HEK293 (cell line): ENCODE measurements around the gene GAB3.

Experiments used
- CTCF ChIA-PET: fragments of 350-600 bp; formaldehyde crosslinking; extraction: SDS; loops from one replicate; lab custom pipeline; 2021; ENCODE audit warnings: antibody characterized with exemption; lab: Yijun Ruan, JAX
- POLR2A ChIA-PET: fragments of 300-600 bp; formaldehyde crosslinking; extraction: SDS; loops from one replicate; lab custom pipeline; 2020; ENCODE audit warnings: antibody characterized with exemption, inconsistent platforms; lab: Yijun Ruan, JAX
- H3K27ac ChIP-seq: fragments of 200-500 bp; sonication (Bioruptor generic); 2 replicates; pipeline ENCODE4 v1.5.1; 2014; ENCODE audit warnings: low read depth, low read length, control low read depth, inconsistent platforms; ENCODE audit errors: extremely low read depth
- H3K36me3 ChIP-seq, 2 experiments: fragments of 200-500 bp in 1 of 2; sonication (Bioruptor generic) in 1 of 2; 1 replicate in 1 of 2; 2 replicates in 1 of 2; pipeline ENCODE4 v1.5.1; 2014 to 2017; ENCODE audit warnings: inconsistent platforms in 2 of 2, low read length in 2 of 2; ENCODE audit not compliant: control insufficient read depth in 2 of 2, insufficient read depth in 1 of 2
- H3K4me1 ChIP-seq: fragments of 200-500 bp; sonication (Bioruptor generic); 2 replicates; pipeline ENCODE4 v1.5.1; 2014; ENCODE audit warnings: mild to moderate bottlenecking, low read length, inconsistent platforms; ENCODE audit not compliant: control insufficient read depth, insufficient read depth
- H3K4me3 ChIP-seq: 2 replicates; pipeline ENCODE4 v1.5.1; 2011; ENCODE audit warnings: low read depth, mild to moderate bottlenecking, control low read depth, low read length, moderate library complexity
- H3K9me3 ChIP-seq: fragments of 200-500 bp; sonication (Bioruptor generic); 2 replicates; pipeline ENCODE4 v1.5.1; 2014; ENCODE audit warnings: low read depth, low read length, inconsistent platforms; ENCODE audit not compliant: control insufficient read depth, insufficient read depth
- CTCF ChIP-seq: fragments of 450-650 bp; formaldehyde crosslinking; IDR thresholded peaks from 2 replicates; pipeline ENCODE4 v1.5.1; 2016; ENCODE audit warnings: missing biosample characterization, missing genetic modification characterization
- MZF1 ChIP-seq: fragments of 450-650 bp; formaldehyde crosslinking; IDR thresholded peaks from 2 replicates; pipeline ENCODE4 v1.5.1; 2017; ENCODE audit warnings: missing biosample characterization, missing genetic modification characterization, borderline replicate concordance
- PBX3 ChIP-seq: sonication (generic); formaldehyde crosslinking; IDR thresholded peaks from 2 replicates; pipeline ENCODE4 v1.8.1; 2022; ENCODE audit warnings: mild to moderate bottlenecking, moderate library complexity, missing genetic modification reagents
- PRDM10 ChIP-seq: fragments of 450-650 bp; formaldehyde crosslinking; IDR thresholded peaks from 2 replicates; pipeline ENCODE4 v1.5.1; 2016; ENCODE audit warnings: missing biosample characterization, missing genetic modification characterization
- PRDM2 ChIP-seq: fragments of 450-650 bp; formaldehyde crosslinking; IDR thresholded peaks from 2 replicates; pipeline ENCODE4 v1.5.1; 2016; ENCODE audit warnings: missing biosample characterization, missing genetic modification characterization, borderline replicate concordance
- TRIM28 ChIP-seq: IDR thresholded peaks from 2 replicates; pipeline ENCODE4 v1.6.1; 2011; ENCODE audit warnings: low read length, control low read depth, borderline replicate concordance
- ZBTB21 ChIP-seq: fragments of 450-650 bp; formaldehyde crosslinking; IDR thresholded peaks from 2 replicates; pipeline ENCODE4 v1.5.1; 2017; ENCODE audit warnings: missing biosample characterization, missing genetic modification characterization
- ZBTB26 ChIP-seq: fragments of 450-650 bp; formaldehyde crosslinking; optimal IDR thresholded peaks from 2 replicates; pipeline ENCODE3; 2016; ENCODE audit warnings: missing biosample characterization, mild to moderate bottlenecking, missing genetic modification characterization
- ZEB2 ChIP-seq: fragments of 450-650 bp; formaldehyde crosslinking; IDR thresholded peaks from 2 replicates; pipeline ENCODE4 v1.5.1; 2016; ENCODE audit warnings: missing biosample characterization, missing genetic modification characterization
- ZFP37 ChIP-seq: fragments of 450-650 bp; formaldehyde crosslinking; IDR thresholded peaks from 2 replicates; pipeline ENCODE4 v1.5.1; 2016; ENCODE audit warnings: missing biosample characterization, missing genetic modification characterization
- ZNF169 ChIP-seq: fragments of 450-650 bp; formaldehyde crosslinking; IDR thresholded peaks from 2 replicates; pipeline ENCODE4 v1.5.1; 2016; ENCODE audit warnings: missing biosample characterization, missing genetic modification characterization
- ZNF174 ChIP-seq: fragments of 450-650 bp; formaldehyde crosslinking; IDR thresholded peaks from 2 replicates; pipeline ENCODE4 v1.5.0; 2017; ENCODE audit warnings: missing biosample characterization, mild to moderate bottlenecking, missing genetic modification characterization
- ZNF292 ChIP-seq: fragments of 450-650 bp; formaldehyde crosslinking; IDR thresholded peaks from 2 replicates; pipeline ENCODE4 v1.5.1; 2016; ENCODE audit warnings: low read depth, missing biosample characterization, missing genetic modification characterization, borderline replicate concordance
- ZNF341 ChIP-seq: fragments of 450-650 bp; formaldehyde crosslinking; IDR thresholded peaks from 2 replicates; pipeline ENCODE4; 2016; ENCODE audit warnings: low read depth, missing biosample characterization, missing genetic modification characterization
- ZNF423 ChIP-seq: fragments of 450-650 bp; formaldehyde crosslinking; IDR thresholded peaks from 2 replicates; pipeline ENCODE4 v1.5.1; 2016; ENCODE audit warnings: missing biosample characterization, missing genetic modification characterization
- ZNF426 ChIP-seq: fragments of 450-650 bp; formaldehyde crosslinking; IDR thresholded peaks from 2 replicates; pipeline ENCODE4 v1.5.1; 2017; ENCODE audit warnings: missing biosample characterization, missing genetic modification characterization, mild to moderate bottlenecking, inconsistent platforms, moderate library complexity
- ZNF501 ChIP-seq: fragments of 450-650 bp; formaldehyde crosslinking; IDR thresholded peaks from 2 replicates; pipeline ENCODE4 v1.5.1; 2016; ENCODE audit warnings: missing biosample characterization, missing genetic modification characterization
- ZNF623 ChIP-seq: fragments of 450-650 bp; formaldehyde crosslinking; IDR thresholded peaks from 2 replicates; pipeline ENCODE4 v1.5.1; 2016; ENCODE audit warnings: missing biosample characterization, missing genetic modification characterization
- ZSCAN16 ChIP-seq: fragments of 450-650 bp; formaldehyde crosslinking; IDR thresholded peaks from 2 replicates; pipeline ENCODE4 v1.5.1; 2016; ENCODE audit warnings: missing biosample characterization, missing genetic modification characterization
- ZSCAN18 ChIP-seq: fragments of 450-650 bp; formaldehyde crosslinking; IDR thresholded peaks from 2 replicates; pipeline ENCODE4 v1.5.1; 2016; ENCODE audit warnings: missing biosample characterization, missing genetic modification characterization

GAB3 gene

GRCh38 chrX:154738011-154738738 lies 12.7 kb downstream of the GAB3 start (continued):
- TF ChIP-seq ZBTB26 (tag by site-specific recombination) (no peak), CTCF (tag by site-specific recombination) (no peak)

GRCh38 chrX:154737136-154737535 lies 13.7 kb downstream of the GAB3 start:
- ChIA-PET POLR2A (no interaction called here), CTCF (interaction anchor here (0.5 to 1.0 kb wide), 3 partner anchors 11 to 47 kb away, joined by 3 to 7 read pairs (median 3); no protein-coding TSS in a partner anchor)
- no peaks in the 10 kb centered on the region for H3K9me3 ChIP-seq
- no peaks in the 10 kb centered on the region for H3K36me3 ChIP-seq
- H3K4me3 ChIP-seq: no peak overlapping the region
- H3K4me1 ChIP-seq: peaks cover 7% of the 10 kb centered on the region; the same call in 1 of the 2 replicates
- no peak overlapping the region for H3K27ac ChIP-seq
- TF ChIP-seq ZNF292 (tag by site-specific recombination): no peak
- TF ChIP-seq ZNF623 (tag by site-specific recombination): no peak
- TF ChIP-seq MZF1 (tag by site-specific recombination): no peak
- TF ChIP-seq ZSCAN18: no peak
- no peak for TF ChIP-seq PRDM2 (tag by site-specific recombination)
- TF ChIP-seq ZNF426 (tag by site-specific recombination): no peak
- TF ChIP-seq ZNF169 (tag by site-specific recombination): no peak
- TF ChIP-seq ZNF341 (tag by site-specific recombination): no peak
- no peak for TF ChIP-seq ZFP37 (tag by site-specific recombination)
- TF ChIP-seq ZBTB21 (tag by site-specific recombination): no peak
- TF ChIP-seq PBX3 (CRISPR knock-in tag): no peak
- no peak for TF ChIP-seq ZEB2 (tag by site-specific recombination)
- no peak for TF ChIP-seq ZNF174 (tag by site-specific recombination)
- no peak for TF ChIP-seq ZNF423 (tag by site-specific recombination)
- no peak for TF ChIP-seq ZNF501 (tag by site-specific recombination)
- TF ChIP-seq ZSCAN16: no peak
- no peak for TF ChIP-seq TRIM28
- no peak for TF ChIP-seq PRDM10 (tag by site-specific recombination)
